ENCODE measurements around the gene BHLHA15. TPM values are rescaled to one million over a fixed set of nuclear protein-coding genes. Genes with fewer than 3 reads are reported as not detected.

BHLHA15 gene
- total and polyA plus RNA-seq, 2 of the 13 experiments (the other 11 are each of a cell fraction or from before 2014, with no cell fraction given) = 1.9 to 6.1 TPM

DNA sequence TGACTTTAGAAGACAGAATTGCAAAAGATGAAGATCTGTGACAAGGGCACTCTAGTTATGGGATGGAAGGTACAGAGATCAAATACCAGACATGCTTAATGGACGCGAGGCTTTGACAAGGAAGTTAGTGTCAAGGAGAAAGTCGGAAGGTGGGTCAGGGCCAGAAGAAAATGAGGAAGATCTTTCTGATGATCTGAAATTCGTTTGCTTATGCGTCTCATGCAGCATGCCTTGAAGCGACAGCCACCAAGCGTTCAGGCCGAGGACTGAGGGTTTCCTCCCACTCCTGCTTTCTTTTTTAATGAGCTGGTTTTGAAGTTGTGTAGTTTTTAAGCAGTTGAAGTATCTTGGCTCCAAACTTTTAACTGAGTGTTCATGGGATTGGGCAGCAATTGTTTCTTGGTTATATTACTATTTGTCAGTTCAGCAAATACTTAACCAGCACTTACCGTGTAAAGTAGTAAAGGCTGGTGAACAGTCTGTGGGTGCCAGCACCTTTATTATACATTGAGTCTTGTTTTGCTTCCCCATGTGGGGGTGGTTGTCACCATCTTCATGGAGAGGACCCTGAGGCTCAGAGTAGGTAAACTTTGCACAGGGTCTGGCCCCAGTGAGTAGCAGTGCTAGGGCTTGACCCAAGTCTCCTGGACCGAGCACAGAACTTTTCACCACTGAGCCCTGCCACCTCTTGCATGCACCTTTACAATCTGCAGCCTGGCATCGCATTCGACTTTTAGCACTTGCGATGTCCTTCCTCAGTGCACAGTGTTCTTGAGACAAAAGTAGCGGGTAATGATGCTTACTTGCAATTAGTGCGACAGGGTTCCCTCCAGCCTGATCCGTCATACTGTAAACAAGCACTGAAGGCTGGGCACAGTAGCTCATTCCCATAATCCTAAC, 14.3 kb upstream of the BHLHA15 start:
- no peak overlapping the region for H3K4me3 ChIP-seq (replicated peaks in 1 of 3; ENCODE audit: insufficient read depth in 1 of 3, low read depth in 2 of 3, low read length in 3 of 3)
- ChIA-PET CTCF (ENCODE audit: low intra/inter-chr PET ratio, low total read pairs) (no interaction called here), POLR2A (no interaction called here)
- H2AFZ ChIP-seq (ENCODE audit: low read length) = no peak overlapping the region
- in situ Hi-C loops (cut with HindIII; ENCODE audit: extremely low pct_ligation_motif_present, low pct_unique_long_range_greater_than_20kb) = no loop called here
- no peaks in the 10 kb centered on the region for H3K27me3 ChIP-seq (ENCODE audit: control insufficient read depth in 1 of 2, insufficient read depth in 2 of 2, low read length in 2 of 2)
- 88% methylated on average over 15 of the region's 16 CpGs for WGBS (ENCODE audit: low lambda C conversion rate)
- H3K4me2 ChIP-seq (ENCODE audit: low read depth, low read length) = no peak overlapping the region
- H3K4me1 ChIP-seq (ENCODE audit: insufficient read depth, low read length) = peaks cover 17% of the 10 kb centered on the region; the same call in 1 of the 2 replicates
- H3K36me3 ChIP-seq (replicated peaks in 1 of 2; ENCODE audit: control insufficient read depth in 1 of 2, insufficient read depth in 2 of 2, low read length in 2 of 2) = peaks cover 26 to 59% of the 10 kb centered on the region in 2 experiments
- no peak for FAIRE-seq
- H4K20me1 ChIP-seq (ENCODE audit: insufficient read depth, low read length) = peaks cover 11% of the 10 kb centered on the region; the same call in 1 of the 2 replicates
- H3K9me3 ChIP-seq (ENCODE audit: low read length) = no peaks in the 10 kb centered on the region
- TF ChIP-seq MAFF (IDR thresholded peaks at IDR 0.05; ENCODE audit: low read depth, low read length) (0 out of 2 replicates have a peak, but pooled peaks have one; percentile 36), ZNF430 (CRISPR knock-in tag; IDR thresholded peaks at IDR 0.05) (no peak), ZFAT (CRISPR knock-in tag; conservative IDR thresholded peaks at IDR 0.05) (no peak), POLR2AphosphoS5 (IDR thresholded peaks at IDR 0.05; ENCODE audit: low read depth, low read length) (no peak), MAFK (conservative IDR thresholded peaks at IDR 0.05 in 1 of 2, IDR thresholded peaks at IDR 0.05 in 1 of 2; ENCODE audit: low read length in 2 of 2) (peak; percentile 45 to 55; a peak in 3 of 4 replicates), SAP130 (CRISPR knock-in tag; IDR thresholded peaks at IDR 0.05; ENCODE audit: low read depth) (no peak)
- TF ChIP-seq, protein P1, sequence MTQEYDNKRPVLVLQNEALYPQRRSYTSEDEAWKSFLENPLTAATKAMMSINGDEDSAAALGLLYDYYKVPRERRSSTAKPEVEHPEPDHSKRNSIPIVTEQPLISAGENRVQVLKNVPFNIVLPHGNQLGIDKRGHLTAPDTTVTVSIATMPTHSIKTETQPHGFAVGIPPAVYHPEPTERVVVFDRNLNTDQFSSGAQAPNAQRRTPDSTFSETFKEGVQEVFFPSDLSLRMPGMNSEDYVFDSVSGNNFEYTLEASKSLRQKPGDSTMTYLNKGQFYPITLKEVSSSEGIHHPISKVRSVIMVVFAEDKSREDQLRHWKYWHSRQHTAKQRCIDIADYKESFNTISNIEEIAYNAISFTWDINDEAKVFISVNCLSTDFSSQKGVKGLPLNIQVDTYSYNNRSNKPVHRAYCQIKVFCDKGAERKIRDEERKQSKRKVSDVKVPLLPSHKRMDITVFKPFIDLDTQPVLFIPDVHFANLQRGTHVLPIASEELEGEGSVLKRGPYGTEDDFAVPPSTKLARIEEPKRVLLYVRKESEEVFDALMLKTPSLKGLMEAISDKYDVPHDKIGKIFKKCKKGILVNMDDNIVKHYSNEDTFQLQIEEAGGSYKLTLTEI (CRISPR knock-in tag; conservative IDR thresholded peaks at IDR 0.05) = no peak
- DNase-seq (ENCODE audit: low spot score) = no peak
- BruUV-seq (replicated peaks) = no TSS peak
- ATAC-seq = no peak
- intact Hi-C loops (cut with micrococcal nuclease; ENCODE audit: unreplicated experiment) = no loop called here
- no peak overlapping the region for H3K9ac ChIP-seq (ENCODE audit: insufficient read depth, low read depth, low read length)
- H3K27ac ChIP-seq (ENCODE audit: extremely low read length, insufficient read depth, low read length) = no peak overlapping the region
- H3K79me2 ChIP-seq (ENCODE audit: insufficient read depth, low read length) = peaks cover 10% of the 10 kb centered on the region

All from HepG2 (cell line).